Gastrocnemius medialis (tissue), 4 donors: ENCODE results near the gene DBNDD2.

Source experiments
- POLR2A ChIP-seq, 2 donors: fragments of 450-650 bp; IDR thresholded peaks; one replicate each; pipeline ENCODE4 v1.6.1; 2017; ENCODE audit warnings: antibody characterized with exemption in 2 of 2, mild to moderate bottlenecking in 2 of 2, moderate library complexity in 2 of 2
- TF ChIP-seq, protein P1 (sequence below), 5 experiments: fragments of 450-650 bp in 3 of 5; fragments of 200-600 bp in 2 of 5; sonication (generic) in 2 of 5; IDR thresholded peaks in 4 of 5; conservative IDR thresholded peaks in 1 of 5; 1 replicate in 4 of 5; 2 replicates in 1 of 5; pipeline ENCODE4 v1.5.1; 2016 to 2019; ENCODE audit warnings: antibody characterized with exemption in 5 of 5, mild to moderate bottlenecking in 3 of 5, moderate library complexity in 3 of 5

- TF ChIP-seq, protein P1, sequence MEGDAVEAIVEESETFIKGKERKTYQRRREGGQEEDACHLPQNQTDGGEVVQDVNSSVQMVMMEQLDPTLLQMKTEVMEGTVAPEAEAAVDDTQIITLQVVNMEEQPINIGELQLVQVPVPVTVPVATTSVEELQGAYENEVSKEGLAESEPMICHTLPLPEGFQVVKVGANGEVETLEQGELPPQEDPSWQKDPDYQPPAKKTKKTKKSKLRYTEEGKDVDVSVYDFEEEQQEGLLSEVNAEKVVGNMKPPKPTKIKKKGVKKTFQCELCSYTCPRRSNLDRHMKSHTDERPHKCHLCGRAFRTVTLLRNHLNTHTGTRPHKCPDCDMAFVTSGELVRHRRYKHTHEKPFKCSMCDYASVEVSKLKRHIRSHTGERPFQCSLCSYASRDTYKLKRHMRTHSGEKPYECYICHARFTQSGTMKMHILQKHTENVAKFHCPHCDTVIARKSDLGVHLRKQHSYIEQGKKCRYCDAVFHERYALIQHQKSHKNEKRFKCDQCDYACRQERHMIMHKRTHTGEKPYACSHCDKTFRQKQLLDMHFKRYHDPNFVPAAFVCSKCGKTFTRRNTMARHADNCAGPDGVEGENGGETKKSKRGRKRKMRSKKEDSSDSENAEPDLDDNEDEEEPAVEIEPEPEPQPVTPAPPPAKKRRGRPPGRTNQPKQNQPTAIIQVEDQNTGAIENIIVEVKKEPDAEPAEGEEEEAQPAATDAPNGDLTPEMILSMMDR (IDR thresholded peaks at IDR 0.05 in 4 of 5, conservative IDR thresholded peaks at IDR 0.05 in 1 of 5), result no peak
- TF ChIP-seq POLR2A (IDR thresholded peaks at IDR 0.05), result no peak
Observed at GRCh38 chr20:45452238-45452637, 44.1 kb downstream of the DBNDD2 start.
